HG02884 (cell line): Measurements from ENCODE around the gene L3MBTL3.
A peak's percentile ranks its signal among the peaks of the same experiment; 100 is the strongest.
"Not testable (repeated sequence)": the region's sequence is repeated elsewhere in the genome, so short reads cannot be mapped to it uniquely, and the experiment has no call there.

Source experiments
- ATAC-seq: cut with Tn5 transposase; IDR thresholded peaks from one replicate; pipeline ENCODE4 v1.9.1; 2021; ENCODE audit warnings: mild to moderate bottlenecking, moderate library complexity; ENCODE audit not compliant: unreplicated experiment

Gene L3MBTL3

DNA sequence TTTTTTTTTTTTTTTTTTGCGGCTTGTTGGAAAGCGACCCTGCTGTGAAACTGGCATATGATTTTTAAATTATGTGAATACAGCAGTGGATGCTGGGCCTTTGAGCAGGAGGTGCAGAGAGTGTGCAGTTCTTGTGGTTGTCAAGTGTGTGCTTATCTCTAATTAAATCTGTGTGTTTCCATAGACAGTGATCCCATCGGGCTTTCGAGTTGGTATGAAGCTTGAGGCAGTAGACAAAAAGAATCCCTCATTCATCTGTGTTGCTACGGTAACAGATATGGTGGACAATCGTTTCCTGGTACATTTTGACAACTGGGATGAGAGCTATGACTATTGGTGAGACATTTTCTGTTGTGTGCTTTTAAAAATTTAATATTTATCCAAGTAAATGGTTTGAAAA, 52.4 kb downstream of the L3MBTL3 start:
- ATAC-seq: no peak

DNA sequence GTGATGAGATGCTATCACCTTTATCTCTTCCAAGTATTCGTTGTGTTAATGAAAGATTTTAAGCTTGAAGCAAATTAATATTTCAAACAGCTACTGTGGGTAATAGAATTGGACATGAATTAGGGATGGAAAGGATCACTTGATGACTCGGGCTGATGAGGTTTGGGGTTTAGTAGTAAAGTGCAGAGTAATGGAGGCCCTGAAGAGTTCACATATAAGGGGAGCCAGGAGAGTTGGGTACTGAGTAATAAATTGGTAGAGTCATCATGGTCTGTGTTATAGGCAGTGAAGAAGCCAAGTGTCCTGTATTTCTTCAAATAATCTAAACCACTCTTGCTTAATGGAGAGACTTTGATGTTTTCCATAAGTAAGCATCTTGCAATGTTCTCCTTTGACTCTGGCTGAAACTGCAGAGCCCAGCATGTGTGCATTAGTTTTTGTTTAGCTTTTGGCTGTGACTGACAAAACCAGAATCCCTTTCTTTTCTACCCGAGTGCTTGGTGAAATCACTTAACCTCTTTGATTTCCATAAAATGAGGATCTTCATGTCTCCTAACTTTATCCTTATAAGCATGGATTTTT, 57.6 kb downstream of the L3MBTL3 start:
- no peak for ATAC-seq

DNA sequence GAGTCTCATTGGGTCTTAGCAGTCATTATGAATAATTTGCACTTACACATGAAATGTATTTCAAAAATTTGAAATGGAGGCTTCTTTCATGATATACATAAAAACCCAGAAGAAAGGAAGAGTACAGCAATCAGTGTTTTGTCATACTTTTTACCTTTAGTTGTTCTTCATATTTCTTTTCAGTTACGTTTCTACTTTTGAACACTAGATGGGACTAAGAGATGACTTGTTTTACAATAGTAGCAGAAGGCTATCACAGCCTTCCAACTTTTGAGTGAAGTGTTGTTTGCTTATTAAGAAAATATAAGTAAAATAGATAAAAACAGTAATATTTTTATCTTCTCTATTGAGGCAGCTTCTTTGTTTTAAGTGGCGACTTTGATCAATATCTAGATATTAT, 58.1 kb downstream of the L3MBTL3 start:
- ATAC-seq: no peak

DNA sequence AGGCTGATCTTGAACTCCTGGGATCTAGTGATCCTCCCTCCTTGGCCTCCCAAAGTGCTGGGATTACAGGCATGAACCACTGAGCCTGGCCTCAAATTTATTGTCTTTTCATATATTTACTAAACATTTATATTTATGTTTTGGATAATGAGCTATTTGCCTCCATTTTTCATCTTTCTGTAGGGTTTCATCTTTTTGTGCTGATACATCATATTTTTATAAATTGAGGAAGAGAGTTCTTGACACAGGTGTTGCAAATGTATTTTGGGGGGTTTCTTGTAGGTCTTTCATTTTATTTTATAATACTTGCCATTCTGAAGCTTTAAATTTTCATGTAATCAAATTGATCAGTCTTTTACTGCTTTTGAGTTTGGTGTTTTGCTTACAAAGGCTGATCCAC, 72.4 kb downstream of the L3MBTL3 start:
- no peak for ATAC-seq

DNA sequence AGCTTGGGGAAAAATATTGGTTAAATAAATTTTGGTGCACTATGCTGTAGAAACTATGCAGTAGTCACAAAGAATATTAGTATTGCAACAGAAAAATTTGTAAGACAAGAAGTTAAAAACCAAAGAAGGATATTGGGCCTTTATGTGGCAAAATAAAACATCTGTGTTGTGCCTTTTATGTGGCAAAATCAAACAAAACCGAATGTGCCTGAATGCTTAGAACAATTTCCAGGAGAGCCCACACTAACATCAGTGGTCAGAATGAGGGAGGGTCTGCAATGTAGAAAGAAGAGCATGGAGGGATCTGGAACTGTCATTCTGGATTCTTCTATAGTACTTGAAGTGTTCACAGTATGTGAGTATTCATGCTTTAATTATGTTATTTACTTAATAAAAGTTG, 75.2 kb downstream of the L3MBTL3 start:
- no peak for ATAC-seq

DNA sequence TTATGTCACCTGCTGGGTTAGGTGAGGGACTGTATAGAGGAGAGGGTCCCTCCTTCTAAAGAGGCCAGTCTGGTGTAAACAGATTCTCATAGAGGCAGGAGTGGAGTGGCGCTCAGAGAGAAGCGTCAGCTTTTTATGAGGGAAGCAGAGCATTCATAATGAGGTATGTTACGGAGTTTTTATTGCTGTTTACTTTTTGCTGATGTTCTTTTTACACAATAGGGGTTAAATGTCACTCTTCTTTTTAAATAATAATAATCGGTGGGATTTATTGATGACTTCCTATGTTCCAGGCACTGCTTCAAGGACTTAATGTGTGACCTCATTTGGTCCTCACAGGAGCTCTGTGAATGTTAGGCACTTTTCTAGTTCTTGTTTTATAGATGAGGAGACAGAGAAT, 79.9 kb downstream of the L3MBTL3 start:
- ATAC-seq: no peak

DNA sequence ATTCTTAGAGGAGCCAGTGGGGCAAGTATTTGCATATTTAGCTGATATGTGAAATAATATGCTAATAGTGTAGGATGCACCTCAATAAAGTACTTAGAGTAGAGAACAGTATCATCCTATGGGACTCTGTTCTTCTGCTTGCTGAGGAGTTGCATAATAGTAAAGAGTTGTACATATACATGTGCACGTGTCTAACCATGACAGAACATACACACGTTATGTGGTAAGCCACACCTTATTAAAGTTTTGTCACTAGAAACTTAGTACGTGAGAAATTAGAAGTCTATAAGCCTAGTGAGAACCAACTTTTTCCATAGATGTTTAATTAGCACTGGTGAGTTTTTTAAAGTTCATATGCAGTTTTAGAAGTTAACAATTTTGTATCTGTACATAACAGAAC, 80.7 kb downstream of the L3MBTL3 start:
- no peak for ATAC-seq

DNA sequence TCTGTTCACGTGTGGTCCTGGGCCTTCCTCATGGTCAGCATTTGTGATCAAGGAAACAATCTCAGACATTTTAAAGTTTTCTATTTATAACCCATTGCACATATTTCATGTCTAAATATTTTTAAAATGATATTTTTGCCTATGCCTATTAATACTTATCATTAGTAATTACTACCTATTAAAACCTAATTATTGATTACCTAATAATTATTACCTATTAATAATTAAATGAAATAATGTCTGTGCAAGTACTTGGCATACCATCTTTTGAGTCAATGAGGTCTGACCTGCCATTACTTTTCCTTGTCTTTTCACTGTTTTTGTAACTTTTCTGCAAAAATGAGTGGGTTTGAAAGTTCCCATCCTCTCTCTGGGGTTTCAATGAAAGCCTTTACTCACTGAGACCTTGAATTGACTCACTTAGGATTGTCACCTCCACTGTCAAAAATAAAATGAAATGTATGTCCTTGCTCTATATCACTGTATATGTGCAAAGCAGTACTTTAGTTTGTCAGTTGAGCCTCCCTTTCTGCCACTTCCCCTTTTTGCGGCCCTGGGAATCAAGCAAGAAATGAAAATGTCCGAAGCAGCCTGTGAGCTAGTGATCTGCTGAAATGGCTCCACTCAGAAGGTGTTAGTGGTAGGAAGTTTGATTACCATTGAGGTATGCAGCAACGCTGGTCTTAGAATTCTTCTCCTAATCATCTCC, 87.8 kb downstream of the L3MBTL3 start:
- ATAC-seq: peak; percentile 90

DNA sequence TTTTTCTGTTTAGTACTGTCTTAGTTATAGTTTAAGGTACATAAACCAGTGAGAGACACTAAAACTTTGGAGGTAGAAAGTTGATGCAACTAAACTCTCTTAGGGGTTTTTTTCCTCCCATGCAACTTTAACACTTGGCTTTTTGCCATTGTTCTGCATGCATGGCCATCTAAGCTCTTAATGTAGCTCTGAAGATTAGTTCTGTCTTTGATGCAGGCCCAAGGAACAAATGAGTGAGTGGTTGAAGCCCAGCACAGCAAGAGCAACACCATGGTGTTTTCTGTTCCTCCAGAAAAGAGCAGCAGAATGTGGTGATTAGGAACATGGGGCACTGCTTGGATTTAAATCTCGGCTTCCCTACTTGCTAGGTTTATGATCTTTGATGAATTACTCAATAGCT, 89.3 kb downstream of the L3MBTL3 start:
- ATAC-seq: no peak

DNA sequence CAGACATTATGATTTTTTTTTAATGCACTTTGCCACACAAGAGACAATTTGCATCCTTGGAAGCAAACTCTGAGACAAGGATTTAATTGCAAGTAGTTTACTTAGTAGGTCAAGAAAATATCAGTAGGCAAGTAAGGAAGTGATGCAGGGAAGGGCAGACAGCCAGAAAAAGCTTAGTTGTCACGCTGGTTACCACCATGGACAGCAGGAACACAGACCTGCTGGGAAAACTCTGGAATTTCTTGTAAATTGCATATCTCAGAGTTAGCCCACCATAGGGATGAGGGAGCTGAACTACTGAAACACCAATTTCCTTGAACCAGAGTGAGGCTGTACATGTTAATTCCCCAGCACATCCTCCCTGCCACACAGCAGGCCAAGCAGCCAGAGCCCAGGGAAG, 92.7 kb downstream of the L3MBTL3 start:
- ATAC-seq: no peak

DNA sequence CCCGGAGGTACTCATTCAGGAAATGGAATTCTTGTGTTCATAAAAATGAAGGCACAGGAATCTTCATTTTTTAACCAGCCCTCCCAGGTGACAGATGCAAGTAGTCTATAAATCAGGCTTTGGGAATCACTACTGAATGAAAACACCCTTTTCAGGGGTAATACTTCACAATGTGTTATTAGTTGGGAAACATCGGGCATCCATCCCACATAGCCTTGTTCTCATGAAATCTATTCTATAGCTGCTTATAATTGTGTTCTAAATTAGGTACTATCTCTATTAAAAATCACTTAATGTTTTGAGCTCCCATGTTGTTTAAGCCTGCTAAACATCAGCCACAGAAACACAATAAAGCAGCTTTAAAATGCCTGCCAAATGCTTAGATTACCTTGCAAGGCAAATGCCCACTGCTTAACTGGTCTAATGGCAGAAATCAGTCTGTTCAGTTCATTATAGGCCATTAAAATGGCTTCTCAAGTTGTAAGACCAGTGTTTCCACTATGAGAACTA, 94.9 kb downstream of the L3MBTL3 start:
- no peak for ATAC-seq

DNA sequence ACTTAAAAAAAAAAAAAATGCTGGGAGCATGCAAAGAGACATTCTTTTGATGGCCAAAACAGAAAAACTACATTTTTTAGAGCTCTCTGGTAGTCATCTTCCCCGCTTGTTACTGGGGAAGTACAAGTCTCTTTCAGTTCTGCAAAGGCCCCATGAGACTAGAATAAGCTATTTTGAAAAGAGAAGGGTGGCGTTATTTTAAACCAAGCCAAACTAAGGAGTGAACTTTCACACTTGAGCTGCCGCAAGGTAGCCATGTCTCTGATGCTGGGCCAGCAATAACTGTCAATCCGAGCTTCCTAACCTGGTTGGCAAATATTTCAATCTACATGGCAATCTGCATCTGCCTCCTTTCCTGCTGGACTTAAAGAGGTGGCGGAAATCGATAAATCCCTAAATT, 96.7 kb downstream of the L3MBTL3 start:
- ATAC-seq: peak; percentile 89

DNA sequence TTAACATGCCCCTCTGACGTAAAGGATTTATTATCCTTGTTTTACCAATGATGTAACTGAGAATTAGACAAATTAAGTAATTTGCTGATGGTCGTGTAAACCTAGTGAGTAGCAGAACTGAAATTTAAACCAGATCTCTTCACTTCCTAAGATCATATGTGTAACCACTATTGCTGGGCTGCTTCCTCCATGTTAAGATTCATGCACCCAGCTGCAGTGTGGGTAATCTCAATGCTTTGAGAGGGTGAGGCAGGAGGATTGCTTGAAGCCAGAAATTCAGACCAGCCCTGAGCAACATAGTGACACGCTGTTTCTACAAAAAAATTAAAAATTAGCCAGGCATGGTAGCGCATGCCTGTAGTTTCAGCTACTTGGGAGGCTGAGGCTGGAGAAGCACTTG, 97.9 kb downstream of the L3MBTL3 start:
- ATAC-seq: no peak

DNA sequence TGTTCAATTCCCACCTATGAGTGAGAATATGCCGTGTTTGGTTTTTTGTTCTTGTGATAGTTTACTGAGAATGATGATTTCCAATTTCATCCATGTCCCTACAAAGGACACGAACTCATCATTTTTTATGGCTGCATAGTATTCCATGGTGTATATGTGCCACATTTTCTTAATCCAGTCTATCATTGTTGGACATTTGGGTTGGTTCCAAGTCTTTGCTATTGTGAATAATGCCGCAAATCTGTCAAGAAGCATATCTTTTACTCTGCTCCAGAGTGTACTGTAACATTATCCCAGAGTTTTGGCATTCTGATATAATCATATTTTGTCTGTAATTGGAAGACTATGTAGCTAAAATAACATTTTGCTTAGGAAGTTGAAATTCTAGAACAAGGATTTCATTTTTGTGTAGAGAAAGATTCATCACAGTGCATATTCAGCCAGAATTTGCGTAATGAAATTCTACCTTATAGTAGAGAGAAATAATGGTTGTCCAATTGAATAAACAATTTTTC, 98.9 kb downstream of the L3MBTL3 start:
- ATAC-seq: not testable (repeated sequence)

DNA sequence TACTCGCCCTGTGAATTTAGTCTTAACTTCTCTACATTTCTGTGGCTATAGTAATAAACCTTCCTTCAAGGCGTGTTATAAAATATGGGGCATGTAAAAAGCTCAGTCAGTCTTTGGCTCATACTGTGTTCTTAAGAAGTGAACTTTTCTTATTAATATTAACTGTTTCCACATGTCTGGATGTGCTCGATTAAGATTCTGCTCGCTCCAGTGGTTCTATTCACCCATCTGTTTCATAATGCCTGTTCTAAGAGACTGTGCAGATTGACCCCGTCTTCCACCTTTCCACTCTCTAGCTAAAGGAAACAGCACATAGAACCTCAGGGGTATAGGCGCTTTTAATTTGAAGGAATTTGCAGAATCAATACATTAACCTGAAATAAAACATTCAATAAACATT, 99.9 kb downstream of the L3MBTL3 start:
- no peak for ATAC-seq

DNA sequence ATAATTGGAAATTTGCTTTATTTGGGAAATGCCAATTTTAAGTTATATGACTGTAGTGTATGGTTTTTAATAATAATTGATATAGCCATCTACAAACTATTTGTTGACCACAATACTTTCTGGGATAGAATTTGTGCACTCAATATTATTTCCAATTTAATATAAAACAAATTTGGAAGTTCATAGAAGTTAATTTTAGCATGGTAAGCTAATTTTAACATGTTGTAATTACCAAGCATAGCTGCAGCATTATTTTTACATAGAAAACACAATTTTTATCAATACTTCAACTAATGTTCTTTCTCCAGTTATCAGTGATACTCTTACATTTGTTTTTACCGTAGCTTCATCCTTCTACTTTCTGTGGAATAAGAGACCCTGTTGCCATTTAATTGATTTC, 100.8 kb downstream of the L3MBTL3 start:
- ATAC-seq: no peak

DNA sequence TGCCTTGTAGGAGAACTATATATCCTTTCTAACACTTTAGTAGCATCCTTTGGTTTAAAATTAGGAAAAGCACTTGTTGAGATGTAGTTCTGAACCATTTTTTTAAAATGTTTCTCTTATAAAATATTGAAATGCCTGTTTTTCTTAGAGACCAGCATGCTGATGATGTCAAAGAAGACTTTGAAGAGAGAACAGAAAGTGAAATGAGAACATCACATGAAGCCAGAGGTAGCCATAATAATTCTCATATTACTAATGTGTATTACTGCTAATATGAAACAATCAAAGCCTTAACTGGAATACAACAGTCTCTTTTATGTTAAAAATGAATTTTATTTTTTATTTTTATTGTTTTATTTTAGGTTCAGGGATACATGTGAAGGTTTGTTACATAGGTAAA, 102.3 kb downstream of the L3MBTL3 start:
- ATAC-seq: no peak

DNA sequence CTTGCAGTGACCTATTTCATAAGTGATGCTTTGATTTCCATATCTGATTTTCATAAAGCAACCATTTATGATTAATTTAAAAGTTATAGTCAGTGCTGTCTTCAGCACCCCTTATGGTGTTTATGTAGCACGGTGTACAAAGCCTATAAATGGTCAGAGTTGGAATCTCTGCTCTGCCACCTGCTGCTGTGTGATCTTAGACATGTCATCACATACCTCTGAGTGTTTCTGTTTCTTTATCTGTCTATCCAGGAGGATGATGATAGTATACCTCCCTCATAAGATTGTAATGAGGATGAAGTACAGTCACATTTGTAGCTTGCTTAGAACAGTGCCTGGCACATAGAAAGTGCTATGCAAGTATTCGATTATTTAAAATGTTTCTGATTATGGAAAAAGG, 103.9 kb downstream of the L3MBTL3 start:
- ATAC-seq: no peak

DNA sequence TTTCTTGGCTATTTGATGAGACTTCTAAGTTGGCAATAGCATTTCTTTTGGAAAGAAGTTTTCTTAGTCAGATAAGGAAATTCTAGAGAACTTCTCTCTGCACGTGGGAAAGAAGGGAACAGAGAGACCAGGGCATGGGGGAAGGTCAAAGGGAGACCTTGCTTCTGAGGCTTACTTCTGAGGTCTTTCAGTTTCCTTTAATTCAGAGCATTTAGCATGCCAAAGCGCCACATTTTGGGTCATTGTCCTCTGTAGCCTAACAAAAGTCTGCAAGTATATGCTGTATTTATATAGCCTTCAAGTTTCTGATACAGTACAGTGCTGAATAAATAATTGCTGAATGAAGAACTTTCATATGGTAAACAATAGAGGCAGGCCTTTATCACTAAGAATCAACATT, 108.8 kb downstream of the L3MBTL3 start:
- ATAC-seq: no peak

DNA sequence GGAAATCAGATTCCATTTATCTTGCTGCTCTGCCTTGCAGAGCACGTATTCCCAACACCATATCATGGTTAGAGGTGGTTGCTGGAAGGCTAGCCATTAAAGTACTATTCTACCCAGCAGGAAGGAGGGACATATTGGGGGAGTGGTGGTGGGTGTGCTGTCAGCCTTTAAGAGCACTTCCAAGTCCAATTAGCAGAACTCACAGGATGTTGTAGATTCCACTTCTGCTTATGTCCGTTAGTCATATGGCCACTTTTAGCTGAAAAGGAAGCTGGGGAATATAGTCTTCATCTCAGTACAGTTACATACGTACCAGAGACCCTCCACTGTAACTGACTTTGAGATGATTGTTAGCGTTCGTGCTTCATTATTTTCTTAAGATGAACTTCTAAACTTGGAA, 109.9 kb downstream of the L3MBTL3 start:
- ATAC-seq: no peak

DNA sequence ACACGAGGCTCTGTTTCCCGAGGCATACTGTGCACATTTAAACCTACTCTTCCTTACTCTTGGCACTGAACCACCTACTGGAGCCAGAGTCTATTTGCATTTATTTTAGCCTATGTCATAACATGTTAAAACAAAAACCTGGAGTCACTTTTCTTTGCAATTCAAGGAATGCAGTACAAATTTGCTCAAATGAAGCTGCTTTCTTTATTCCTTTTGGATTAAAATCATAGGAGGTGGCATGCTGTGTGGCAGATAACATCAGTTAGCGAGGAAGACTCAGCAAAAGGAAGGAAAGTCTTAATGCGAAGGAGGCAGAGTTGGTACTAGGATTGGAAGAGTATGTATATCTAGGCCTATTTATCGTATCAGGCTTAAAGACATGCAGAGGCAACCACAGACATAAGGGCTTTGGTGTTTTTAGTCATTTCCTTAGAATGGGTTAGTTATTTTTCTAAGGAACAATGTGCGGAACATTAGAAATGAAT, 111.4 kb downstream of the L3MBTL3 start:
- ATAC-seq: no peak

DNA sequence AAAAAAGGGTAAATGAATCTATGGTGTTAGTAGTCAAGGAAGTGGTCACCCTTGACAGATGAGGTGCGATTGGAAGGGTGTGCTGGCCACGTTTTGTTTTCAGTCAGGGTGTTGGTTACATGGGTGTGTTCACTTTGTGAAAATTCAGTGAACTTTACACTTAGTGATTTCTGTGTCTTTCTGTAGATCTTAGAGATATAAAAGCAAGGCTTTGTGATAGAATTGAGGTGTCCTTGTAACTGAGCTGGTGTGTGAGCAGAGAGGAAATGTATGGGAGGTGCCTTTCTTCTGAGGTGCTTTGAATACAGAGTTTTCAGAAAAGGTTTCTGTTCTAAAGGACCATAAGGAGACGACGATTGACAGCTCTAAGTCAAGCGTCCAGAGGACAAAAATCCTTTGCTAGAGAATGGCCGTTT, 113.9 kb downstream of the L3MBTL3 start:
- ATAC-seq: peak; percentile 86
